T-cell (primary cell): Measurements from ENCODE around the gene ZNF699. TPM values are rescaled to one million over a fixed set of nuclear protein-coding genes. Genes with fewer than 3 reads are reported as not detected.

ENCODE experiments used
- ATAC-seq, 4 experiments: fragments of 200-7000 bp in 3 of 4; fragments of 150-1000 bp in 1 of 4; cut with Tn5 transposase; replicated peaks in 1 of 4; 1 replicate in 3 of 4; 2 replicates in 1 of 4; pipeline ENCODE4 v1.10.0; 2021; ENCODE audit warnings: moderate library complexity in 3 of 4, mild to moderate bottlenecking in 2 of 4, moderate number of reproducible peaks in 1 of 4
- CTCF ChIA-PET, 2 donors: fragments of 300-600 bp; sonication (Branson Sonifier 250); formaldehyde crosslinking; loops; one replicate each; lab custom pipeline; 2022; ENCODE audit warnings: antibody characterized with exemption in 2 of 2; lab: Charles Lee
- POLR2A ChIA-PET, 2 donors: fragments of 300-600 bp; sonication (Branson Sonifier 250); formaldehyde crosslinking; loops; one replicate each; lab custom pipeline; 2022; ENCODE audit warnings: antibody characterized with exemption in 2 of 2; lab: Charles Lee
- DNase-seq, 35 experiments: peaks; one replicate each; pipeline versions ENCODE4 v3.0.0 to v3.0.0-alpha.2; 2013 to 2023
- H3K27ac ChIP-seq: one replicate; pipeline ENCODE4 v1.5.1; 2013; ENCODE audit warnings: low read length
- H3K27me3 ChIP-seq, 2 experiments: replicated peaks in 1 of 2; 1 replicate in 1 of 2; 2 replicates in 1 of 2; pipeline versions ENCODE4 v1.6.1 to v1.7.0; 2013; ENCODE audit warnings: low read length in 1 of 2, mixed read lengths in 1 of 2; ENCODE audit not compliant: control insufficient read depth in 2 of 2, insufficient read depth in 2 of 2; ENCODE audit errors: extremely low read depth in 1 of 2
- H3K36me3 ChIP-seq, 2 donors: 1 replicate in 1 of 2; 2 replicates in 1 of 2; pipeline versions ENCODE4 v1.6.1 to v1.7.0; 2013; ENCODE audit warnings: low read length in 1 of 2; ENCODE audit not compliant: control insufficient read depth in 2 of 2, insufficient read depth in 1 of 2; ENCODE audit errors: extremely low read depth in 1 of 2
- H3K4me1 ChIP-seq, 2 experiments: 1 replicate in 1 of 2; 2 replicates in 1 of 2; pipeline versions ENCODE4 v1.6.1 to v1.7.0; 2013; ENCODE audit warnings: low read length in 2 of 2, mixed read lengths in 1 of 2; ENCODE audit not compliant: insufficient read depth in 2 of 2, control insufficient read depth in 1 of 2; ENCODE audit errors: extremely low read depth in 1 of 2
- H3K4me3 ChIP-seq, 2 donors: 1 replicate in 1 of 2; 2 replicates in 1 of 2; pipeline versions ENCODE4 v1.5.1 to v1.7.0; 2013; ENCODE audit warnings: mild to moderate bottlenecking in 2 of 2, low read length in 1 of 2, moderate library complexity in 1 of 2; ENCODE audit not compliant: control insufficient read depth in 1 of 2; ENCODE audit errors: extremely low read depth in 1 of 2
- H3K9me3 ChIP-seq: 2 replicates; pipeline ENCODE4 v1.7.0; 2013
- H3K27ac Mint-ChIP-seq, 2 donors: one replicate each; pipeline ENCODE4 v1.8.0; 2020 to 2021; ENCODE audit warnings: mild to moderate bottlenecking in 2 of 2, mixed read lengths in 2 of 2
- H3K27me3 Mint-ChIP-seq, 2 donors: one replicate each; pipeline ENCODE4 v1.8.0; 2021 to 2022; ENCODE audit warnings: mixed read lengths in 2 of 2
- H3K36me3 Mint-ChIP-seq: one replicate; pipeline ENCODE4 v1.8.0; 2021; ENCODE audit warnings: mixed read lengths
- H3K4me1 Mint-ChIP-seq, 3 donors: one replicate each; pipeline ENCODE4 v1.8.0; 2020 to 2022; ENCODE audit warnings: mixed read lengths in 3 of 3, mild to moderate bottlenecking in 1 of 3
- H3K4me3 Mint-ChIP-seq, 3 donors: one replicate each; pipeline ENCODE4 v1.8.0; 2020 to 2022; ENCODE audit warnings: mild to moderate bottlenecking in 3 of 3, mixed read lengths in 3 of 3, moderate library complexity in 3 of 3
- H3K9me3 Mint-ChIP-seq, 3 donors: one replicate each; pipeline ENCODE4 v1.8.0; 2020 to 2022; ENCODE audit warnings: mixed read lengths in 3 of 3
- WGBS: methylation state at CpG from one replicate; pipeline ENCODE4 v1.1.5; 2013; ENCODE audit warnings: missing lambda C conversion rate; ENCODE audit not compliant: insufficient coverage; 5-methylcytosine and 5-hydroxymethylcytosine counted together
- total RNA-seq, 35 experiments: library from RNA in 6 of 35; stranded (reverse) in 6 of 35; fragments of 120-200 nt in 1 of 35; gene quantifications; one replicate each; pipeline versions ENCODE4 v1.2.1 to v1.2.4 and lab custom pipeline; 2013 to 2026

ZNF699 gene
- total RNA-seq, 5 donors from 2014 or later (not counting 1 experiment from before 2014, with no cell fraction given) = 11.3 to 23.0 (median 17.9) TPM

DNA sequence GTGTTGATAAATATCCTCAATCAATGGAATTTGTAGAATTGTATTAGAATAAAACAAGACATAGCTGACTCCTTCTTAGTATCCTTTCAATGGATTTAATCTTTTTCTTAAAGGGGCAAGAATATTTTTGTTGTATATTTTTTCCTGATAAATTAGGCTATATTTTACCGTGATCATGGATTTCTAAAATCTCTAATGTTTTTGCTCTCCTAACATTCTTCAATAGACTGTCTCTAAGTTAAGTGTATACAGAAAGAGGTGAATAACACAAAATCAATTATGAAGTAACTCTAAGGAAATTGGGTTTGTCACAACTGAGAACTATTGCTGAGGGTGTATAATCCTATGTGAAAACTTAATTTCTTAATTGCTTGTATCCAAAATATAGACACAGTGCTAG, 59.0 kb downstream of the ZNF699 start, which contains the start of gene OR7E24:
OR7E24 (plus strand) TSS at position 301 of the 400 bp plus-strand sequence. CDS start 114 bp downstream, outside the sequence.
- no peak for DNase-seq
- H3K27ac ChIP-seq = no peak within 1 kb of the TSS
- ChIA-PET POLR2A (no interaction called here), CTCF (no interaction called here)
- no peak within 1 kb of the TSS for H3K4me3 ChIP-seq
- Mint-ChIP-seq H3K27me3 (peaks cover 3 to 28% of the 10 kb centered on the region in 2 donors), H3K9me3 (peaks cover 3 to 10% (median 3%) of the 10 kb centered on the region in 3 donors), H3K4me1 (no peaks in the 10 kb centered on the region), H3K4me3 (no peak within 1 kb of the TSS), H3K27ac (no peak within 1 kb of the TSS), H3K36me3 (no peaks in the 10 kb centered on the region)
- no peaks in the 10 kb centered on the region for H3K4me1 ChIP-seq
- peaks cover 0 to 8% of the 10 kb centered on the region in 2 experiments for H3K27me3 ChIP-seq
- no peak for ATAC-seq
- no peaks in the 10 kb centered on the region for H3K36me3 ChIP-seq
- no CpG with 5 or more reads among the region's 1 CpG for WGBS
- H3K9me3 ChIP-seq = no peaks in the 10 kb centered on the region

Other genes with a start within 250 kb of the ZNF699 start
- not detected for gene OR1M1, start 222.8 kb downstream of the ZNF699 start, total RNA-seq
- not detected for gene OR7G2, start 202.4 kb downstream of the ZNF699 start, total RNA-seq
- not detected for gene OR7G1, start 194.1 kb downstream of the ZNF699 start, total RNA-seq
- gene OR7G3, start 182.9 kb downstream of the ZNF699 start, total RNA-seq = not detected
- gene ZNF317, start 169.4 kb downstream of the ZNF699 start, total RNA-seq = 10 to 100 TPM; 46.8 to 77.9 (median 51.2) TPM
- 1 to 10 TPM in 2 of 5 donors, not detected in 3; 1.4 to 1.6 TPM for gene OR7D2, start 130.9 kb downstream of the ZNF699 start, total RNA-seq
- gene OR7D4, start 90.2 kb downstream of the ZNF699 start, total RNA-seq = not detected
- gene OR7E24, start 58.9 kb downstream of the ZNF699 start, total RNA-seq = not detected
- 10 to 100 TPM; 14.5 to 41.1 (median 34.7) TPM for gene ZNF559, start 14.3 kb upstream of the ZNF699 start, total RNA-seq
- gene ZNF177, start 53.2 kb upstream of the ZNF699 start, total RNA-seq = 1 to 10 TPM in 4 of 5 donors, under 1 TPM in 1; 0.89 to 2.1 (median 1.0) TPM
- 100 to 1,000 TPM in 1 of 5 donors, 10 to 100 TPM in 4; 44.2 to 117 (median 71.1) TPM for gene ZNF266, start 125.7 kb upstream of the ZNF699 start, total RNA-seq
- gene ZNF560, start 188.8 kb upstream of the ZNF699 start, total RNA-seq = not detected
- gene ZNF426, start 228.8 kb upstream of the ZNF699 start, total RNA-seq = 10 to 100 TPM in 4 of 5 donors, 1 to 10 TPM in 1; 8.3 to 18.1 (median 13.2) TPM